Left lobe of liver (tissue), 2 donors: ENCODE measurements around the gene FOXF1. TPM values are rescaled to one million over a fixed set of nuclear protein-coding genes. Genes with fewer than 3 reads are reported as not detected.

Experiments used
- ATAC-seq: fragments of 200-7000 bp; cut with Tn5 transposase; one replicate; pipeline ENCODE4 v1.9.1; 2020; ENCODE audit warnings: mild to moderate bottlenecking, moderate library complexity
- DNase-seq: peaks from one replicate; pipeline ENCODE4 v3.0.0-alpha.2; 2020; ENCODE audit warnings: low spot score
- total RNA-seq: library from RNA; stranded (reverse); gene quantifications from one replicate; pipeline ENCODE4 v1.2.1, GENCODE V29; 2021
- donor health status: DM: no; HTN: no; CAD: no; lungs with moderate emphysema.
- donor health status: DM: no; HTN: yes; CAD: no.

Gene FOXF1
- total RNA-seq, 1 donor from 2014 or later, result 1.7 TPM

DNA sequence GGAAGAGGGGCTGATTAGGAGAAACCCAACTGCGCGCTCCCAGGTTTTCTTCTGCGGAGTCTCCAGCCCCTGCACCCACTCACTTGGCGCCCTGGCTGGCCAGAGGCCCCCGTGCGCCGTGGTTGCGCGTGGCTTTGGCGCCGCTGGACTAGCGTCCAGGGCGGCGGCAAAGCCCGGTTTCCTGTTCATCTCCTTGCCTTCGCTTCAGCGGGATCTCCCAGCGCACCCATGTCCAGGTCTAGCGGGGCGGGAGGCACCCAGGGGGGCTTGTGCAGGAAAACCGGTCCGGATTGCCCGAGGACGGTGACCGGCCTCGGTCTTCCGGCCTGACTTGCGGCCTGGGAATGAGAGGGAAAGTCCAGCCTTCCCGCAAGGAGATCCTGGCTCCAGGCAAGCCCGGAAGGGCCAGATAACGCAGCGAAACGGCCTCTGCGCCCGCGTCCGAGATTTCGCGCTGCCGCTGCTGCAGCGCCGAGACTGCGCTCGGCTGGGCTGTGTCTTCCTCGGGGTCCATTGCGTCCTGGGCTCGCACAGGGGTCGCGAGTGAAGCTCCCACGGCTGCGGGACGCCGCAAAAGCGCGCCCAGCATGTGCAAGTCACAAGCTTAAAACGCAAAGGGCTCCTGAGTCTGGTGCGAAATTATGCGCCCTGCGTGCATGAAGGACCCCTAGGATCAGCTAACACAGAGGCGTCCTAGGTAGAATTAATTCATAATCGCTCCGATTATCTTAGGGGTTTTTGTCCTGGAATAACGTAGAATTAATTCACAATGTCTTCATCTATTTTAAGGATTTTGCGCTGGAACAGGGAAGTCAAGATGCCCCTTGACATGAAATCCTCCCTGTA, 5.7 kb downstream of the FOXF1 start:
- DNase-seq (no peak), ATAC-seq (no peak)

DNA sequence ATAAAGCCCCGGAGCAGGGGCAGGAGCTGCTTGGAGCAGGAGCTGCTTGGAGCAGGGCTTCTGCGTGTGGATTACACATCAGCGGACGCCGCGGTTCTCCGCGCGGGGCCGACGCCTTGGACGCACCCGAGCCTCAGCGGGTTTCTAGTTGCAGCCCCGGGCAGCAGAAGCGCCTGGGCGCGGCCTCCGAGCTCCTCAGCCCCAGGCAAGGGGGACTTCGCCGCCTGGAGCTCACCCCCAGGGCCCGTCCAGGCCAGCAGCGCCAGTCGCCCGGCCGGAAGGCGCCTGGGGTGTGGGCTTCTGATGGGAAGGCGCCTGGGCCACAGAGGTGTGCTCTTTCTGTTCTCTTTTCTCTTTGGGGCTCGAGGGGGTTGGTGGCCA, 6.3 kb downstream of the FOXF1 start:
- ATAC-seq (no peak), DNase-seq (no peak)

DNA sequence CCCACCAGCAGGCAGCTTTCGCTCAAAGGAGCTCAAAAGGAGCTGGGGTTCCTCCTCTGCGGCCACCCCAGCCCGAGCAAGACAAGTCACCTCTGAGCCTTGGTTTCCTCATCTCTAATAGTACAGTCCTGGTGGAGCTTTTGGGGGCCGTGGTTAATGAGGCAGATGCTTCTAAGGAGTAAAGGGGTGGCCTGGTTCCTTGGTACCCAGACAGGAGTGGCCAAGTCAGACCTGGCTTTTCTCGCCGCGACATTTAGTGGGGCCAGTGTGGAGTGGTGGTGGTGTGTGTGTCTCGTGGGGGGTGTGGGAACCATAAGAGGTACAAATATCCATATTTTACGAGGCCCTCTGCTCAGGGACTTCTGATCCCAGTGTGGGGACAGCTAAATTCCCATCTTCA, 6.7 kb downstream of the FOXF1 start:
- no peak for DNase-seq
- ATAC-seq, result no peak

DNA sequence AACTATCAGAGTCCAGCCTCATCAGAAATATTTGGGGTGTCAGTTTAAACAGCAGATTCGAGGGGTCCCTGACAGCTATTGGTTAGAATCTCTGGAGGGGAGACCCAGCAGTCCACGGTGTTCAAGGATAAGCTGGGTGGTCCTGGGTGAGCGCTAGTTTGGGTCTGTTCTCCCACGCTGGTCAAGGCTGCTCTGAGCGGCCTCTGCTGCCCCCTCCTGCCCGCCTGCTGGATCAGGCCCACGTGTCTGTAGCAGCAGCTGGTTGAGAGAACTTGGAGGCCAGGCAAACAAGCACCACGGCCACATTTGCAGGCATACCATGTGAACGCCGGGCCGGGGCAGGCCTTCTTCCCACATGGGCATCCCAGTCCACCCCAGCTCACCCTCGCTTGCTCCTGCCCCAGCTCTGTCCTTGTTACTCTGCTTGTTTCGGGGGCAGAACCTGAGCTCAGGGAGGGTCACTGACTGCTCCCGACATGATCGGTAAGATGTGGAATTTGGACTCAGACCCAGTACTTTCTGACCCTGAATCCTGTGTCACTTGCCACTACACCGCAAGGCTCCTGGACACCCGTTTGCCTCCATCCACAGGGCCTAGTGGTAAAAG, 7.4 kb downstream of the FOXF1 start:
- DNase-seq (peak; percentile 55), ATAC-seq (peak; percentile 81)

DNA sequence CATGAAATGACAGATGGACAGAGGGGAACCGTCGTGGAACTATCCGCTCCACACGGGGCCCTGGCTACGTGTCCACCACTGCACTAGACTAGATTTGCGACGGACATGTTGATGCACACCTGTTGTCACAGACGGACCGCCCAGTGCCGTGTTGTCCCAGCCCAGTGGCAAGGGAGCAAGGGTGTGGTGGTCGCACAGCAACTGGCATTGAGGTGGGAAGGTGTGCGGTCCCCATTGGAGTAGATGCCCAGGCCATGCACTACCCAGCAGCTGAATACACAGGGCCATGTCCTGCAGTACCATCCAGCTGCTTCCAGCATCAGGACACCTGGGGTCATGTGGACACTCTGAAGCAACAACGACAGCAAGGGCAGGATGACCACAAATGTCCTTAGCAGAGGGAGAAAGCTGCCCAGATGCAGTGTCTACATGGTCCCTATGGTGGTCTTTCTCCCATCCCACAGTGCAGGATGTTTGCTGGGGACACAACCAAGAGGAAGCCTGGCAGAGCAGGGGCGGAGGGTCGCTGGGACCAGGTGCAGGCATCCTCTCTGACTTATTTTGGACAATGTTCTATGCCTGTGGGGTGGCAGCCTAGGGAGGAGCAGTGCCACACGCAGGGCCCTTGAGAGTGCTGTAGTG, 8.8 kb downstream of the FOXF1 start:
- ATAC-seq, result no peak
- DNase-seq, result no peak

DNA sequence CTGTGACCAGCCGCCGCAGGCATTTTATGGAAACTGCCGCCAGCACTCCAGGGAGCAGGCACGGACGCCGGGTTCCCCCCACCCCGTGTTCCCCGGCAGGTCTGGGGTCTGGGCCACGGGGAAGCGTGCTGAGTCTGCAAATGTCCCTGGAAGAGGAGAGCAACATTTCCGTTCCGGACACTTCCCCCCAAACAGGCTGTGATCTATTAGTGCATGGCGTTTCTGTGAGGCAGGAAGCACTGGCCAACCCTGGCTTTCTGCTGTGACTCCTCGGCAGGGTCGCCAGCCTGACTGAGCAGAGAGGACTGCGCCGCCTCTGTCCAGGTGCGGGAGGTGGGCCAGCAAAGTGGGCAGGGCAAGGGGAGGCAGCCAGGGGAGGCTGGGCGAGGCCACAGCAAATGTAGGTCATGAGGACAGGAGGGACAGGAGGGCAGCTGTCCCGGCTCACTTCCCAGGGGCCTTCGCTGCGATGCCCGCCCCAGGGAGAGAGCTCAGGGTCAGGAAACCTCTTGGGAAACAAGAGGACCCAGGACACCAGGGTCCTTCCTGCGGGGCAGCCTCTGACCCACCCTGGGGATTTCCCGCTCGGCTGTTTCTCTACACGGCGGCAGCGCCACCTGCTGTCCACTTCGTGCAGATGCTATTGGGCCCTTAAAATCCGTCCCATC, 9.5 kb downstream of the FOXF1 start:
- peak; percentile 77 for ATAC-seq
- DNase-seq, result peak; percentile 59

DNA sequence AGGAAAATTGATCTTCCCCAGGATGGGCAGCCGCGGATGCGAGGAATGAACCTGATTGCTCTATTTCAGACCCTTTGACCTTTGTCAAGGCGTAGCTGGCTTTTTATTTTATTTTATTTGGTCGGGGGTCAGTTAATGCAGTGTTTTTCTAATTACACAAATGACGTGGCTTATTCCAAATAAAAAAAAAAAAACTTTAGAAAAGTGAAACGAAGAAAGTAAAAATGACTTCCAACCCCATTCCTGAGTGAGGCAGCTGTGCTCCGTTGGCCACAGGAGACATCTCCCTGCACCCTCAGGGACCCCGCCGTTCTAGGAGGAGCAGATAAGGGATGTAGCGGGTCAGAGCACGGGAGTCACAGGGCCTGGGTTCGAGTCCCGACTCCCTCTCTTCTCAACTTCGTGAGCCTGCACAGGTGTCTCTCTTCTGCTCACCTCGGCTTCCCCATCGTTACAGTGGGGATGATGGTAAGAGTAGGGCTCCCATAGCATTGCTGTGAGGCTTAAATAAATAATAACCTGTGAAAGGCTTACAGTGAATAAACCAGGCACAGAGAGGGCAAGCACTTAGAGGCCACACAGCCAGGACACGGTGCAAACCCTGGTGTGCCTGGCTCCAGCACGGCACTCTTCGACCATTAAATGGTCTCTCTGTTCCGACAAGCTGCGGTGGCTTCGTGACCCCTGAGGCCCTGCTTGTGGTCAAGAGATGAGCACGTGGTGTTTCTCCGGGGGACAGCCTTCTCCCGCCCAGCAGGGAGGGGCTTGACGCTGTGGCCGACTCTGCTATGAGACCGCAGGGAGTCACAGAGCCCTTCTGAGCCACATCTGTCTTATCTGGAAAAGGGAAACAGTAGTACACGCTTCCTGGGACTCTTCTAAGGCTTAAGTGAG, 10.2 kb downstream of the FOXF1 start:
- DNase-seq (no peak), ATAC-seq (no peak)

DNA sequence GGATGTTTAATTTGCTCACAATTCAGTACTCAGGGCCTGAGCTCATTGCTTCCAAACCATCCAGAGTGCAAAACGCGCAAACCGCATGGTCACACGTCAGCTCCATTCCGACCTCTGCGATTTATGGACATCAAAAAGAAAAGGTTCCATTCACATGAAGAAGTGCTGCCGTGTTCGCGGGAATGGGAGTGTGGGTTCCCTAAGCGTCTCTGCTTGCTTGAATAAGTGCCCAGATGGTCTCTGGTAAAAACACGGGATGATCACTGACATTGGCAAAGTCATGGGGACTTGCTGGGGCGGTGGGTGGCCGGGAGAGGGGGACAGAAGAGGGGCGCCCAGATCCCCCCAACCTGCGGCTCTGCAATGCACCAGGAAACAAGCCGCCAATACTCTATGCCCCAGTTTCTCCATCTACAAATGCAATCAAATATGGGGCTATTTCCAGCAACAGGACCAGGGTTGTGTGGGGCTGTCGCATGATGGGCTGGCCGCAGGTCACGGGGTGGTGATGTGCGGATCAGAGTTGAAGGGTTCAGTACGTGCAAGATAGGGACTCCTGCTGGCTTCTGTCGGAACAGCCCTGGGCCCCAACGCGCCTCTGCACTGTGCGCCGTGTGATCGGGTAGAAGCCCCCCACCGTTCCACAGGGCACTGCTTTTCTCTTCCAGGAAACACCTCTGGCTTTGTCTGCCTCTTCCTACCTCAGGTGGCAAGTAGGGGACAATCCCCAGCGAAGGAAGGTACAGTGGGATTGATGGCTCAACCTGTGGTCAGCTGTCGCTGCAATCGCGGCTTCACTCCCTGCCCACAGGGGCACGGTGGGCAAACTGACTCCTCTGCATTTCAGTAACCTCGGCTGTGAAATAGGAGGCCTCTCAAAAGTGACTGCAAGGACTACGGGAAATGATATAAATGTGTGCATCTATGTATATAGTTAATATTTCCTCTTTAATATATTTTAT, 11.2 kb downstream of the FOXF1 start:
- no peak for DNase-seq
- no peak for ATAC-seq

DNA sequence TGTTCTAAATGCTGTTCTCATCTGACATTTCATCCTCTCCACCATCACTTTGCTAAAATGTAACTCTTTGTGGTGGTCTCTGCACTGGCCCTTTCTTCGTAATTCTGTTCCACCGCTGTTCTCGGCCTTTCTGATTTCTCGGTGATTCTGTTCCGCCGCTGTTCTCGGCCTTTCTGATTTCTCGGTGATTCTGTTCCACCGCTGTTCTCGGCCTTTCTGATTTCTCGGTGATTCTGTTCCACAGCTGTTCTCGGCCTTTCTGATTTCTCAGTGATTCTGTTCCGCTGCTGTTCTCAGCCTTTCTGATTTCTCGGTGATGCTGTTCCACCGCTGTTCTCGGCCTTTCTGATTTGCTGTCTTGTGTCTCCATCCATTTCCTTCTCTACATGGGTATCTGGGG, 12.3 kb downstream of the FOXF1 start:
- DNase-seq, result no peak
- no peak for ATAC-seq

DNA sequence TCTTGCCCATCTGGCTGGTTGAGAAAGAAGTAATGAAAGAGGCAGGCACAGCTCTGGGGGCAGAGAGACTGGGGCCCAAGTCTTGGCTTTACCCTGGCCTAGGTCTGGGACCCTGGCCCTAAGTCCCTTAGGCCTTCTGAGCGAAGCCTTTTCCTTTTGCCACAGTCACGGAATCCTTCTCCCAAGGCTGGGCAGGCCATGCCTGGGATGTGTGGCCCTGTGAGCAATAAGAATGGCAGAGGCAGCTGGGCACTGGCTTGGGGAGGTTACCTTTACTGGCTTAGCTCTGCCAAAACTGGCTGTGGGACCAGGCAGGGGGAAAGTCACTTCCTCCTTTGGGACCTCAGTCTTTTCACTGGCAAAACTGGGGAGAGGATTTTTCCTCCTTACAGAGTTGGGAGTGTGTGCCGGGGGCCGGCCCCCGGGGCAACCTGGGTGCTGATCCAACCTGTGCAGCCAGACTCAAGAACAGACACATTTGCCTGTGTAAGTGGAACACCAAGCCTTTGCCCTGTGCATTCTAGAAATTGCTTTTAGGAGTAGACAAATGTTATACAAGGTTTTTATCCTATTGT, 12.9 kb downstream of the FOXF1 start:
- no peak for ATAC-seq
- DNase-seq, result no peak

DNA sequence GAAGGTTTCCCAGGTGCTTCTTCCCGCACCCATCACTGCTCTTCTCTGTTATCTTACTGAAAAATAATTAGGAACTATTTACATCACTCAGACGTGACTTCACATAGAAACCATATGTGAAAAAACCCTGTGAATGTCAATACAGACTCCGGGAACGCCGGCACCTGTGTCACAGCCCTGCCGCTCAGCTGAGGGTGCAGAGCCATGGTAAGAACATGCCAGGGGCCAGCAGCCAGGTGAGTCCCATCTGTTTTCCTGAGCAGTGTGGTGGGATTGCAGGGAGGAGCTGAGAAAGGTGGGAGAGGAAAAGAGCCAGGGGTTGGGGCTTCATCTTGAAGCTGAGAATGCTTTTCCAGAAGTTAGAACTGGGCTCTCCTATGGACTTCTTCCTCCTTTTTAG, 13.7 kb downstream of the FOXF1 start:
- no peak for ATAC-seq
- no peak for DNase-seq

DNA sequence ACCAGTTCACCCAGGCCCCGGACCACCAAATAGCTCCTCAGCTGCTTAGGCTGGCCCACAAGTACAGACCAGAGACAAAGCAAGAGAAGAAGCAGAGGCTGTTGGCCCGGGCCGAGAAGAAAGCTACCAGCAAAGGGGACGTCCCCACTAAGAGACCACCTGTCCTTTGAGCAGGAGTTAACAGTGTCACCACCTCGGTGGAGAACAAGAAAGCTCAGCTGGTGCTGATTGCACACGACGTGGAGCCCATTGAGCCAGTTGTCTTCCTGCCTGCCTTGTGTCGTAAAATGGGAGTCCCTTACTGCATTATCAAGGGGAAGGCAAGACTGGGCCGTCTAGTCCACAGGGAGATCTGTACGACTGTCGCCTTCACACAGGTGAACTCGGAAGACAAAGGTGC, 15.4 kb downstream of the FOXF1 start:
- DNase-seq (no peak), ATAC-seq (no peak)

DNA sequence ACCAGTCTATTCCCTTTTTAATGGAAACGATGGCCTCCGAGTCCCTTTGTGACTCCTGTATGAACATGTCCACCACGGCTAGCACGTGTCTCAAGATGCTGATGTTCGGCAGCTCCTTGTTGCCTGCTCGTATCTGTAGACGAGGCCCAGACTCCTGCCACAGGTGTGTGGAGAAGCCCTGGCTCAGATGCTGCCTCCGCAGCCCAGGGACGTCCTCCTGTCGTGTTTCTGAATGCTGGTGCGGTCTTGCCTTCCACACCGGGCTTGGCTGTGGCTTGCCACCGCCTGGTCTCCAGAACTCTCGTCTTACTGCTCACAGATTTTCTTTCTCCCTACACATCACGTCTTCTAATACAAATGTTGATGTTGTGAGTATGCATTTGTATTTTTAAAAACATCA, 17.0 kb downstream of the FOXF1 start:
- no peak for ATAC-seq
- DNase-seq, result no peak

DNA sequence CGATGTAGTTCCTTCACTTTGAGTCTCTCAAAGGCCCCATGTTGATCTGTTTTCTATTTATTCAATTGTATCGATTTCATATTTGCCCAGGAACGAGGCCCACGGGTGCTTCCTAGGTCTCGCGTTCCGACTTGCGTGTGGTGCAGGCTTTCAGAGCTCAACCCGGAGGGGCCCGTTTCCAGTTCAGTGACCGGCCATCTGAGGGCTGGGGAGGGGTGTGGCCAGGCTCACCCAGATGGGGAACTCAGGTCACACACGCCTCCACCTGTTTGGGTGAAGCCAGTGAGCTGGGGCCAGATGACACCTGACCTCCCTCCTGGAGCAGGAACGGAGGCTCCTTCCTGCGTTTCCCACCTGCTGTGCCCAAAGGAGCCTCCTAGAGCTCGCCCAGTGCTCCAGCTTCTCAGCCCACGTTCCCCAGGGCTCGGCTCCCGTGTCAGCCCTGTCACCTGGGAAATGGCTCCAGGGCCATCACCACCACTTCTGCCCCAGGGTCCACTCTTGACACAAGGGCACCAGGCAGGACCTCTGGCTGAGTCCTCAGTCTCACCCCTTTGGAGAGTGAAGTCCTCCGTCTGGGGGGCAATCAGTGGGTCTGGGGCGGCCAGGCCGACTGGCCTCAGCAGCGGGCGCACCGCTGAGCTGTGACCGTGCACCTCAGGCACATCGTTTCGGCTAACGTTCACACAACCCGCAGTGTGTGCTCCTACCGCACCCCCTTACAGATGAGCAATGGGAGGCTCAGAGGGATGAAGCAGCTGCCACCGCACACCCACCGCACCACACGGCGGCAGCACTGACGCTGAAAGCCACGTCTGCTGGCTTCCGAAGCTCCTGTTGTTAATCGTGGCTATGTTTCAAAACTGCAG, 18.0 kb downstream of the FOXF1 start:
- no peak for DNase-seq
- no peak for ATAC-seq

DNA sequence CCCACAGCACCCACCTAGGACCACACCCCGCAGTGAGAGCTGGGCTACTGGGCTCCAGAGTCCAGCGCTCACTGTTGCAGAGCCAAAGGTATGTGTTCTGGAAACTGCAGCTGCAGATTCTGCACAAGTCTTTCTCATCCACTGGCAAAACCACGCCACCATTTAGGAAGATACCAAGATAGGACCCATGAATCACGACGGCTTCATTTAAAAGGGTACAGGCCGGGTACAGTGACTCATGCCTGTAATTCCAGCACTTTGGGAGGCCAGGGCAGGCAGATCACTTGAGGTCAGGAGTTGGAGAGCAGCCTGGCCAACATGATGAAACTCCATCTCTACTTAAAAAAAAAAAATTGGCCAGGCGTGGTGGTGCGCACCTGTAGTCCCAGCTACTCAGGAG, 18.8 kb downstream of the FOXF1 start:
- no peak for ATAC-seq
- no peak for DNase-seq

DNA sequence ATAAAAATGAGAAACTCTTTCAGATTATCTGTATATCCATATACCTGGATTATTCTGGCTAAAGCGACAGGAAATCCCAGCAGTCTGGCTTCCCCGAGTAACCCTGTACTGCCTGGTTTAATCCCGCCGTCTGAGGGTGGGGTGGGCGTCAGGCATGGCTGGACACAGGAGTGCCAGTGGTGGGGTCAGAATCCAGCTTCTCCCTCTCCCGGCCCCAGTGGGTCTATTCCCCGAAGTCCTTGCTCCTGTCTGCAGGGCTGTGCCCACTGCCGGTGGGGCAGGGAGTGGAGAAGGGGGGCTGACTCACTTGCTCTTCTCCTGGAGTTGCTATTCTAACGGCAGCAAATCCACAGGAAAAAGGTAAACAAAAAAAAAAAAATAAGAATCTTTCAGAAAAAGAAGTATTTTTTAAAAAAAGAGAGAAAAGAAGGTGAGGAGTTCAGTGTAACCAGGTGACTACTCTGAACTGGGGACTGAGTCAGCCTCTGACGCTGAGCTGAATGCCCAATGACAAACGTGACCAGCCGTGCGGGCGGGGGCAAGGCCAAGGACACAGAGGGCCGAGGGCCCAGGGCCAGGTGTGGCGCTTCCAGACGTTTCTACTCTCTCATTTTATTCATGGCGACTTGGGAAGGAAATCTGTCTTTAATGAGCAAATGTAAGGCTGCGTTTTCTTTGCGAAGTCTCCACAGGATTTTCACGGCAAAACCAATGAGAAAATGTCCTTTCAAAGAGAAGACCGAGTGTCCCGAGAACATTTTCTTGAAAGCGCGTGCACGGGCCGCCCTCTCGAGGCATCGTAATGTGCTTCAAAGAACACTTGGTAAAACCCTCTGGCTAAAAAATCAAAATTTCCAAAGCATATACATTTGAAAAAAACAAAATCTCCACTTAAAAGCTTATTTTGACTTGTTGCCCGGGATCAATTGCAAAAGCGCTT, 20.2 kb downstream of the FOXF1 start:
- DNase-seq (no peak), ATAC-seq (no peak)

DNA sequence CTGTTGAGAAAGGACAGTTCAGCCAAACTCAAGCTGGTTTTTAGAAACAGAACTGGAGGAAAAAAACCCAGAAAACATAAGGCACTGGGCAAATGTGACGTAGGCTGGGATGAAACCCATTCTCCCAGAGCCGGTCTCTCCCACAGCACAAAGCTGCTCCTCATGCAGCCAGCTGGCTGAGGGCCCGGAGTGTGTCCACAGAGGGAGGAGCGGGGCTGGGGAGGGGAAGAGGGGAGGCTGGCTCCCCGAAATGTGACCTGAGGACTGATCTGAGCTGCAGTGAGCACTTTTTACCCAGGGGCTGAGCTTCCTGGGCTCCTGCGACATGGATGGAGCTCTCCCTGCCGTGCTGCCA, 20.8 kb downstream of the FOXF1 start:
- ATAC-seq (peak; percentile 55), DNase-seq (no peak)
